ENCODE results near the gene FMNL2.
A peak's percentile ranks its signal among the peaks of the same experiment; 100 is the strongest.

Gene FMNL2

GRCh38 chr2:152336854-152337510 is 2.0 kb downstream of the FMNL2 start:
- DNase-seq (ENCODE audit: low read depth): peak; percentile 51
- peak overlapping the region; percentile 72 for H3K4me3 ChIP-seq (ENCODE audit: low read depth, low read length)

GRCh38 chr2:152337511-152337903 is 2.5 kb downstream of the FMNL2 start:
- H3K4me3 ChIP-seq (ENCODE audit: low read depth, low read length): peak overlapping the region; percentile 72
- no peak for DNase-seq (ENCODE audit: low read depth)
- TF ChIP-seq CTCF (IDR thresholded peaks at IDR 0.05; ENCODE audit: low read depth, low read length, missing control alignments): no peak
- in situ Hi-C loops (cut with HindIII; ENCODE audit: low sequenced_read_pairs): no loop called here

More at GRCh38 chr2:152336854-152337510, 2.0 kb downstream of the FMNL2 start:
- TF ChIP-seq CTCF (IDR thresholded peaks at IDR 0.05; ENCODE audit: low read depth, low read length, missing control alignments): no peak
- in situ Hi-C loops (cut with HindIII; ENCODE audit: low sequenced_read_pairs): no loop called here

- no peak for DNase-seq (ENCODE audit: low read depth)
- no peak overlapping the region for H3K4me3 ChIP-seq (ENCODE audit: low read depth, low read length)
- in situ Hi-C loops (cut with HindIII; ENCODE audit: low sequenced_read_pairs): no loop called here
- TF ChIP-seq CTCF (IDR thresholded peaks at IDR 0.05; ENCODE audit: low read depth, low read length, missing control alignments): no peak
Observed at GRCh38 chr2:152339556-152340286, 4.7 kb downstream of the FMNL2 start.

GRCh38 chr2:152342259-152343046 is 7.5 kb downstream of the FMNL2 start:
- DNase-seq (ENCODE audit: low read depth): no peak
- no peak for TF ChIP-seq CTCF (IDR thresholded peaks at IDR 0.05; ENCODE audit: low read depth, low read length, missing control alignments)
- no peak overlapping the region for H3K4me3 ChIP-seq (ENCODE audit: low read depth, low read length)
- in situ Hi-C loops (cut with HindIII; ENCODE audit: low sequenced_read_pairs): no loop called here

GRCh38 chr2:152343426-152343825 is 8.5 kb downstream of the FMNL2 start:
- no peak for DNase-seq (ENCODE audit: low read depth)
- no peak for TF ChIP-seq CTCF (IDR thresholded peaks at IDR 0.05; ENCODE audit: low read depth, low read length, missing control alignments)
- no peak overlapping the region for H3K4me3 ChIP-seq (ENCODE audit: low read depth, low read length)
- in situ Hi-C loops (cut with HindIII; ENCODE audit: low sequenced_read_pairs): no loop called here

GRCh38 chr2:152344579-152345195 is 9.7 kb downstream of the FMNL2 start:
- DNase-seq (ENCODE audit: low read depth): no peak
- no peak for TF ChIP-seq CTCF (IDR thresholded peaks at IDR 0.05; ENCODE audit: low read depth, low read length, missing control alignments)
- in situ Hi-C loops (cut with HindIII; ENCODE audit: low sequenced_read_pairs): no loop called here

More at GRCh38 chr2:152344579-152345195, 9.7 kb downstream of the FMNL2 start:
- no peak overlapping the region for H3K4me3 ChIP-seq (ENCODE audit: low read depth, low read length)
